Fibroblast of pulmonary artery (primary cell): Measurements from ENCODE around the gene HYAL2.
A peak's percentile ranks its signal among the peaks of the same experiment; 100 is the strongest.

ENCODE experiments used
- DNase-seq: peaks from one replicate; pipeline ENCODE4 v3.0.0-alpha.2; 2010; ENCODE audit warnings: low read depth
- H3K4me3 ChIP-seq: replicated peaks from 2 replicates; pipeline ENCODE4 v1.5.1; 2011; ENCODE audit warnings: low read depth, mild to moderate bottlenecking, control low read depth, low read length, moderate library complexity
- TF ChIP-seq, protein P1 (sequence below): IDR thresholded peaks from 2 replicates; pipeline ENCODE4 v1.5.1; 2011; ENCODE audit warnings: mild to moderate bottlenecking, control low read depth, low read length, inconsistent platforms; ENCODE audit errors: missing control alignments

The HYAL2 gene

DNA sequence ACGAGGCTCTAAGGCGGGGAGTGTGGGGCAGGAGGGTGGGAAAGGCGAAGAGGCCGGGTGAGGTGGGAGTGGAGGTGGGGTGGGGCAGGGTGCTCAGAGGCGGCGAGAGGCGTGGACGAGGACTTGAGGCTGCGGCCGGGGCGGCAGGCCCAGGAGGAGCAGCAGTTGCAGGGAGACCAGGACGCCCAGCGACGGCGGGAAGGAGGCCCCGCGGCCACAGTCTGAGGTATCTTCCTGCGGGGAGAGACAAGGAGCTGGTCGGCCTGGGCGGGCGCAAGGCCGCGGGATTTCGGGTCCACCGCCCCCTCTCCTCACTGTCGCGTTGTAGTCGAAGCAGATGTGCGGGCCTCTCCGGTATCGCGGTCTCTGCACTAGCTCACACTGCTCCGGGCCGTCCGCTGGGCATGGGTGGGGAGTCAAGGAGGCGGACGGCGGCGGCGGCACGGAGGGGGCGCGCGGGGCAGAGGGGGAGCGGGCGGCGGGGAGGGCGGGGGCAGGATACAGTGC, 42.1 kb upstream of the HYAL2 start:
- TF ChIP-seq, protein P1, sequence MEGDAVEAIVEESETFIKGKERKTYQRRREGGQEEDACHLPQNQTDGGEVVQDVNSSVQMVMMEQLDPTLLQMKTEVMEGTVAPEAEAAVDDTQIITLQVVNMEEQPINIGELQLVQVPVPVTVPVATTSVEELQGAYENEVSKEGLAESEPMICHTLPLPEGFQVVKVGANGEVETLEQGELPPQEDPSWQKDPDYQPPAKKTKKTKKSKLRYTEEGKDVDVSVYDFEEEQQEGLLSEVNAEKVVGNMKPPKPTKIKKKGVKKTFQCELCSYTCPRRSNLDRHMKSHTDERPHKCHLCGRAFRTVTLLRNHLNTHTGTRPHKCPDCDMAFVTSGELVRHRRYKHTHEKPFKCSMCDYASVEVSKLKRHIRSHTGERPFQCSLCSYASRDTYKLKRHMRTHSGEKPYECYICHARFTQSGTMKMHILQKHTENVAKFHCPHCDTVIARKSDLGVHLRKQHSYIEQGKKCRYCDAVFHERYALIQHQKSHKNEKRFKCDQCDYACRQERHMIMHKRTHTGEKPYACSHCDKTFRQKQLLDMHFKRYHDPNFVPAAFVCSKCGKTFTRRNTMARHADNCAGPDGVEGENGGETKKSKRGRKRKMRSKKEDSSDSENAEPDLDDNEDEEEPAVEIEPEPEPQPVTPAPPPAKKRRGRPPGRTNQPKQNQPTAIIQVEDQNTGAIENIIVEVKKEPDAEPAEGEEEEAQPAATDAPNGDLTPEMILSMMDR, result no peak
- peak; percentile 17 for DNase-seq
- H3K4me3 ChIP-seq, result peak overlapping the region; percentile 49

DNA sequence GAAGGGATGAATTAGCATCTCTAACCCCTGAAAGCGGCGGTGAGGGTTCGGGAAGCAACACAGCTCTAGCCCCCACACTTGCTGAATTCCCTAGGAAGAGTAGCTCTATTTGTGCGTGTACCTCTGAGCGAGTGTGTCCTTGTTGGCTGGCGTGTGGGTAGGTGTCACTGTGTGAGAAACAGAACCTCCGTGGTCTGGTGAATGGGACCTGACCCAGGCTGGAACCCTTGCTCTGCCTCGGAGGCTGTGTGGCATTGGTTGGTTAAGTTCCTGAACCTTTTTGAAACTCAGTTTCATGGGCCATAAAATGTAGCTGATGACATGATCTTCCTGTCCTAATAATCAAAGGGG, 37.2 kb upstream of the HYAL2 start:
- H3K4me3 ChIP-seq, result peak overlapping the region; percentile 88
- DNase-seq, result no peak
- TF ChIP-seq, protein P1, result no peak

DNA sequence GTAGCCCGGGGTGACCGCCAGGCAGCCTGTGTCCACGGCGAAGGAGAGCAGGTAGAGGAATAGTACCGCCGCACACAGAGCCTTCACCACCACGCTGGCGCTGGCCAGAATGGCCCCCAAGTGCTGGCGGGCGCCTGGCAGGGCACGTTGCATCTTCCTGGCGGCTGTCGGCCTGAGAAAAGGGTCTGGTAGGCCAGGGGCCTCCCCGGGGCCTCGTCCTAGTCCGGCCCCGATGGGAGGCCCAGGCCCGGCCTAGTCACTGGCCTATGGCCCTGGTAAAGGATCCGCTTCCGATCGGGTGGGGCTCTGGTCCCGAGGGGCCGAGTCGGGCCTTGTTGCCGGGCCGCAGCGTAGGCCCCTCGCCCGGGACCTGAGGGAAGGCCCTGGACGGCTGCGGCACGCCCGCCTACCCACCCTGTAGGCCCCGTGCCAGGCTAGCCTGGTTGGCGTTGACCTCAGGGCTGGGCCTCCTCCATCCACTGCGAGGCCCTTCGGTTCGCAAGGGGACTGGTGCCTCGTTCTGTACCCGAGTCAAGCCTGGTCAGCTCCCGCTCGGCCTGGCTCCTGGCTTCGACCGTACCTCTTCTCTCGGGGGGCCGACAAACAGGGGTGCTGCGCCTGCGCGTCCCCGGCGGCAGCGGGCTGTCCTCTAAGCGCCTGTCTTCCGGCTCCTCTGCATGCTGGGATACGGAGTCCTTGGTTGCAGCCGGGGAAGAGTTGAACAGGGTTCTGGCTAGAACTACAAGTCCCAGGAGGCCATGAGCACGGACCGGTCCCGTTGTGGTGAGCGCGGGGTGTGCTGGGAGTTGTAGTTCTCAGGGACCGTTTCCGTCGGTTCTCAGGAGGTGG, 36.6 kb upstream of the HYAL2 start, which contains the start of gene TMEM115:
Gene TMEM115 (minus strand): TSS at position 611 of the 849 bp plus-strand sequence. CDS start 458 bp downstream, at position 153.
- TF ChIP-seq, protein P1, result no peak
- H3K4me3 ChIP-seq, result peak within 1 kb of the TSS; percentile 88
- peak; percentile 99 for DNase-seq

DNA sequence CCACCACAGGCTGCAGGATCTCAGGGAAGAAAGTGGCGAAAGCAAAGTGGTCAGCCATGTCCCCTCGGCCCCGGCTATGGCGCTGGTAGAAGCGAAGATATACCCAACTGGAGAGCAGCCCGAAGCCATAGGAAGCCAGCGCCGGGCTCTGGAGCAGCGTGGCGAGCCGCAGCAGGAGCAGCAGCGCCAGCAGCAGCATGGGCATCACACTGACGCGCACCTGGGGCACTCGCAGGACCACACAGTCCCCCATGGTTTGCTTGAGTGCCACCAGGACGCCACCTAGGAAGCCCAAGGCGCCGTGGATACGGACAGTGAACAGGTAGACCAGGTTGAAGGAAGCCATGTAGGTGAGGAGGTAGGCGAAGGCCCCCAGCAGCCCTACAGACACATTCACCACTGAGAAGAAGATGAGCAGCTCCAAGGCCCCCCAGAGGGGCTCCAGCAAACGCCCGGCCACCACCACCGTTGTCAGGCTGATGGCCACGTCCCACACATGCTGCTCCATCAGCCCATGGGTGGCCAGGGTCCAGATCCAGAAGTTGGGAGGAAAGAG, 35.9 kb upstream of the HYAL2 start:
- H3K4me3 ChIP-seq, result peak overlapping the region; percentile 88
- no peak for DNase-seq
- TF ChIP-seq, protein P1, result no peak

DNA sequence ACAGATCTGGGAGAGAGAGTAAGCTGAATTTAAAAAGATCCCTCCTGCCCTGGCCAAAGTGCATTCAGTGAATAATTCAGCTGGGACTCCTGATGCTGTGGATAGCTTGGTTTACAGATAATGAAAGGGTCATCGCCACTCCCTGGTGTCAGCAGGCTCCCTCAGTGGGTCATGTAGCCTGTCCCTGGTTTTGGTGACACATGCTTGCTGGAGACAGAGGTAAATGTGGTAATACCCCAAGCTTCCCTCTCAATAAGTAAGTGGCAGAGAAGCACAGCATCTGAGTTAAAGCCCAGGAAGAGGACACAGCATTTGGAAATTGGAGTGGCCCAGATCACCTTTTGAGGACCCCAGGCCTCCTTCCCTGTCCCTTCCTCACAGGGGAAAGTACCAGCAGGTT, 34.9 kb upstream of the HYAL2 start:
- TF ChIP-seq, protein P1, result no peak
- peak overlapping the region; percentile 88 for H3K4me3 ChIP-seq
- no peak for DNase-seq

DNA sequence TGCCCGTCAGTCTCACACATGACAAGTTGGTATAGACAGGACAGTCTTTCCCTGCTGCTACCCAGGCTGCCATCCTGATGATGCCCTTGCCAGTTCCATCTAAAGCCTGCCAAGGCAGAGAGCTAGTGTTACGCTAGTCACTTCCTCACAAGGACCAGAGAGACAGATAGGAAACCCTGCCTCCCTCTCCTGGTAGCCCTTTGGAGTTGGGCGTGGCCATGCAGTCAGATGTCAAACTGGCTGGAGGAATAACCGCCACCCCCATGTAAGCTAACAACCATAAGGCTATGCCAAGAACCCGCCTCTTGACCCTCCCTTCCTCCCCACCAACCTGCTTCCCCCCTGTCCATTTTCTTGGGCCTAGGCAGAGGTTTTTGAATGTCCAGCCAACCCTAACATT, 34.0 kb upstream of the HYAL2 start:
- no peak for DNase-seq
- peak overlapping the region; percentile 88 for H3K4me3 ChIP-seq

More for the DNA sequence above, 34.0 kb upstream of the HYAL2 start:
- TF ChIP-seq, protein P1, result no peak
